Measurements from ENCODE around the gene L1CAM. TPM values are rescaled to one million over a fixed set of nuclear protein-coding genes. Genes with fewer than 3 reads are reported as not detected.
"Not testable (repeated sequence)": the region's sequence is repeated elsewhere in the genome, so short reads cannot be mapped to it uniquely, and the experiment has no call there.

Gene L1CAM
- total and polyA plus RNA-seq, 2 donors (not counting 1 experiment from before 2014, with no cell fraction given) = 9.4 to 19.9 TPM

GRCh38 chrX:153818571-153819383 lies 67.2 kb downstream of the L1CAM start:
- Histone ChIP-seq H3K79me2 (ENCODE audit: control insufficient read depth, insufficient read depth, low read length) (no peaks in the 10 kb centered on the region), H2AFZ (ENCODE audit: insufficient read depth, low read depth, low read length, poor library complexity, severe bottlenecking) (peak overlapping the region; percentile 35), H3K4me3 (ENCODE audit: control extremely low read depth in 1 of 5, extremely low read depth in 1 of 5, insufficient read depth in 1 of 5, low read depth in 2 of 5, low read length in 4 of 5) (peak overlapping the region in 4 of 5 experiments; percentile 13 to 45 (median 40)), H4K20me1 (ENCODE audit: control insufficient read depth, insufficient read depth, low read length, poor library complexity, severe bottlenecking) (no peaks in the 10 kb centered on the region), H3K9ac (ENCODE audit: low read length) (peak overlapping the region; percentile 34), H3K4me1 (ENCODE audit: control insufficient read depth in 2 of 2, insufficient read depth in 2 of 2, low read length in 2 of 2) (peaks cover 4 to 23% of the 10 kb centered on the region in 2 donors), H3K27ac (ENCODE audit: low read length in 2 of 2) (no peak overlapping the region), H3K4me2 (replicated peaks; ENCODE audit: low read depth, low read length, poor library complexity, severe bottlenecking) (peak overlapping the region; percentile 72), H3K27me3 (replicated peaks in 1 of 4; ENCODE audit: control extremely low read depth in 1 of 4, control insufficient read depth in 3 of 4, insufficient read depth in 4 of 4, low read length in 3 of 4) (peaks cover 0 to 35% (median 4%) of the 10 kb centered on the region in 4 experiments), H3K9me3 (ENCODE audit: control extremely low read depth in 1 of 3, control insufficient read depth in 2 of 3, insufficient read depth in 1 of 3, low read length in 2 of 3) (no peaks in the 10 kb centered on the region), H3K36me3 (replicated peaks in 1 of 2; ENCODE audit: control extremely low read depth in 1 of 2, control insufficient read depth in 1 of 2, extremely low read depth in 1 of 2, insufficient read depth in 2 of 2, low read length in 1 of 2) (no peaks in the 10 kb centered on the region)
- ChIA-PET CTCF (no interaction called here), POLR2A (interaction anchor here (0.7 kb wide), 1 partner anchor 21 kb away, joined by 3 read pairs; no protein-coding TSS in a partner anchor)
- WGBS (ENCODE audit: insufficient coverage) = 10% methylated on average over 58 of the region's 67 CpGs
- Mint-ChIP-seq H3K4me1 (peaks cover 16% of the 10 kb centered on the region), H3K4me3 (peak overlapping the region; percentile 47), H3K27ac (no peak overlapping the region), H3K9me3 (ENCODE audit: insufficient read depth) (no peaks in the 10 kb centered on the region), H3K27me3 (peaks cover 20% of the 10 kb centered on the region)
- TF ChIP-seq EZH2 (IDR thresholded peaks at IDR 0.05; ENCODE audit: borderline replicate concordance, insufficient read depth, low read depth, low read length, poor library complexity, severe bottlenecking) = no peak
- TF ChIP-seq CTCF (IDR thresholded peaks at IDR 0.05) = no peak
- DNase-seq (peak; percentile 64), ATAC-seq (ENCODE audit: low read depth) (peak; percentile 81)
- intact Hi-C loops (cut with micrococcal nuclease) = no loop called here

GRCh38 chrX:153818064-153818463 lies 67.9 kb downstream of the L1CAM start:
- H3K27ac ChIP-seq (ENCODE audit: low read length in 2 of 2); H3K4me3 ChIP-seq (ENCODE audit: control extremely low read depth in 1 of 5, extremely low read depth in 1 of 5, insufficient read depth in 1 of 5, low read depth in 2 of 5, low read length in 4 of 5); CTCF ChIA-PET; H3K4me2 ChIP-seq (replicated peaks; ENCODE audit: low read depth, low read length, poor library complexity, severe bottlenecking); H3K9me3 ChIP-seq (ENCODE audit: control extremely low read depth in 1 of 3, control insufficient read depth in 2 of 3, insufficient read depth in 1 of 3, low read length in 2 of 3); H3K36me3 ChIP-seq (replicated peaks in 1 of 2; ENCODE audit: control extremely low read depth in 1 of 2, control insufficient read depth in 1 of 2, extremely low read depth in 1 of 2, insufficient read depth in 2 of 2, low read length in 1 of 2); ATAC-seq (ENCODE audit: low read depth); H3K9me3 Mint-ChIP-seq (ENCODE audit: insufficient read depth); DNase-seq; H4K20me1 ChIP-seq (ENCODE audit: control insufficient read depth, insufficient read depth, low read length, poor library complexity, severe bottlenecking); H3K4me3 Mint-ChIP-seq; intact Hi-C loops (cut with micrococcal nuclease); H3K27ac Mint-ChIP-seq; H2AFZ ChIP-seq (ENCODE audit: insufficient read depth, low read depth, low read length, poor library complexity, severe bottlenecking); H3K79me2 ChIP-seq (ENCODE audit: control insufficient read depth, insufficient read depth, low read length); H3K9ac ChIP-seq (ENCODE audit: low read length): not testable (repeated sequence)
- peaks cover 0 to 35% (median 4%) of the 10 kb centered on the region in 4 experiments for H3K27me3 ChIP-seq (replicated peaks in 1 of 4; ENCODE audit: control extremely low read depth in 1 of 4, control insufficient read depth in 3 of 4, insufficient read depth in 4 of 4, low read length in 3 of 4)
- H3K4me1 Mint-ChIP-seq = peaks cover 16% of the 10 kb centered on the region
- POLR2A ChIA-PET = interaction anchor here (0.7 kb wide), 1 partner anchor 21 kb away, joined by 3 read pairs; no protein-coding TSS in a partner anchor
- H3K4me1 ChIP-seq (ENCODE audit: control insufficient read depth in 2 of 2, insufficient read depth in 2 of 2, low read length in 2 of 2) = peaks cover 4 to 23% of the 10 kb centered on the region in 2 donors
- H3K27me3 Mint-ChIP-seq = peaks cover 21% of the 10 kb centered on the region
- no CpG with 5 or more reads among the region's 9 CpGs for WGBS (ENCODE audit: insufficient coverage)
